Neutrophil (primary cell): ENCODE results near the gene CWC15.
"Not testable (repeated sequence)": the region's sequence is repeated elsewhere in the genome, so short reads cannot be mapped to it uniquely, and the experiment has no call there.

Source experiments
- H3K27ac ChIP-seq: fragments of 200-600 bp; sonication (generic); 2 replicates; pipeline ENCODE4 v1.5.1; 2016; ENCODE audit warnings: mild to moderate bottlenecking, moderate library complexity
- H3K27me3 ChIP-seq: fragments of 200-600 bp; sonication (generic); 2 replicates; pipeline ENCODE4 v1.6.0; 2016; ENCODE audit warnings: mild to moderate bottlenecking
- H3K36me3 ChIP-seq: fragments of 200-600 bp; sonication (generic); 2 replicates; pipeline ENCODE4 v1.5.1; 2017
- H3K4me1 ChIP-seq, 2 experiments: fragments of 200-600 bp in 1 of 2; sonication (generic) in 1 of 2; 1 replicate in 1 of 2; 2 replicates in 1 of 2; pipeline versions ENCODE4 v1.5.1 to v1.6.1; 2013 to 2016; ENCODE audit warnings: low read depth in 1 of 2, low read length in 1 of 2, mild to moderate bottlenecking in 1 of 2, moderate library complexity in 1 of 2; ENCODE audit not compliant: control insufficient read depth in 1 of 2, insufficient read depth in 1 of 2
- H3K4me3 ChIP-seq, 2 experiments: fragments of 200-600 bp in 1 of 2; sonication (generic) in 1 of 2; 1 replicate in 1 of 2; 2 replicates in 1 of 2; pipeline ENCODE4 v1.5.1; 2013 to 2016; ENCODE audit warnings: low read depth in 1 of 2, low read length in 1 of 2, mild to moderate bottlenecking in 1 of 2, moderate library complexity in 1 of 2
- H3K9me3 ChIP-seq: fragments of 200-600 bp; sonication (generic); 2 replicates; pipeline ENCODE4 v1.5.1; 2016
- TF ChIP-seq, protein P1 (sequence below): fragments of 200-600 bp; sonication (generic); IDR thresholded peaks from 2 replicates; pipeline ENCODE4 v1.5.1; 2016; ENCODE audit warnings: antibody characterized with exemption

Gene CWC15

DNA sequence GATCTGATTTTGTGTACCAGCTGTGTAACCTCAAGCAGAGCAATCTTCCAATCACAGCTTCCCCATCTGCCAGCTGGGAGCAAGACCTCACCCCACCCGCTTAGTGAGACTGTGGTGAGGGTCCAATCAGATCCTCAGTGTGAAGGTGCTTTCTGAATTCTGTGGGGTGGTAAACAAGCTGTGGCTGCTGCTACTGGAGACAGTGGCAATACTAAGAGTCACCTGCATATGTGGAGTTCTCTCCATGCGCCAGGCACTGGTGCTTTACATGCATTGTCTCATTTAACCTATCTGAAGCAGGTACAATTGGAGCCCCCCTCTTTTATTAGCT is 50.4 kb downstream of the CWC15 start:
- Histone ChIP-seq H3K4me1 (no peaks in the 10 kb centered on the region), H3K27ac (no peak overlapping the region), H3K4me3 (no peak overlapping the region), H3K36me3 (no peaks in the 10 kb centered on the region), H3K9me3 (no peaks in the 10 kb centered on the region), H3K27me3 (no peaks in the 10 kb centered on the region)
- TF ChIP-seq, protein P1, sequence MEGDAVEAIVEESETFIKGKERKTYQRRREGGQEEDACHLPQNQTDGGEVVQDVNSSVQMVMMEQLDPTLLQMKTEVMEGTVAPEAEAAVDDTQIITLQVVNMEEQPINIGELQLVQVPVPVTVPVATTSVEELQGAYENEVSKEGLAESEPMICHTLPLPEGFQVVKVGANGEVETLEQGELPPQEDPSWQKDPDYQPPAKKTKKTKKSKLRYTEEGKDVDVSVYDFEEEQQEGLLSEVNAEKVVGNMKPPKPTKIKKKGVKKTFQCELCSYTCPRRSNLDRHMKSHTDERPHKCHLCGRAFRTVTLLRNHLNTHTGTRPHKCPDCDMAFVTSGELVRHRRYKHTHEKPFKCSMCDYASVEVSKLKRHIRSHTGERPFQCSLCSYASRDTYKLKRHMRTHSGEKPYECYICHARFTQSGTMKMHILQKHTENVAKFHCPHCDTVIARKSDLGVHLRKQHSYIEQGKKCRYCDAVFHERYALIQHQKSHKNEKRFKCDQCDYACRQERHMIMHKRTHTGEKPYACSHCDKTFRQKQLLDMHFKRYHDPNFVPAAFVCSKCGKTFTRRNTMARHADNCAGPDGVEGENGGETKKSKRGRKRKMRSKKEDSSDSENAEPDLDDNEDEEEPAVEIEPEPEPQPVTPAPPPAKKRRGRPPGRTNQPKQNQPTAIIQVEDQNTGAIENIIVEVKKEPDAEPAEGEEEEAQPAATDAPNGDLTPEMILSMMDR, result no peak

DNA sequence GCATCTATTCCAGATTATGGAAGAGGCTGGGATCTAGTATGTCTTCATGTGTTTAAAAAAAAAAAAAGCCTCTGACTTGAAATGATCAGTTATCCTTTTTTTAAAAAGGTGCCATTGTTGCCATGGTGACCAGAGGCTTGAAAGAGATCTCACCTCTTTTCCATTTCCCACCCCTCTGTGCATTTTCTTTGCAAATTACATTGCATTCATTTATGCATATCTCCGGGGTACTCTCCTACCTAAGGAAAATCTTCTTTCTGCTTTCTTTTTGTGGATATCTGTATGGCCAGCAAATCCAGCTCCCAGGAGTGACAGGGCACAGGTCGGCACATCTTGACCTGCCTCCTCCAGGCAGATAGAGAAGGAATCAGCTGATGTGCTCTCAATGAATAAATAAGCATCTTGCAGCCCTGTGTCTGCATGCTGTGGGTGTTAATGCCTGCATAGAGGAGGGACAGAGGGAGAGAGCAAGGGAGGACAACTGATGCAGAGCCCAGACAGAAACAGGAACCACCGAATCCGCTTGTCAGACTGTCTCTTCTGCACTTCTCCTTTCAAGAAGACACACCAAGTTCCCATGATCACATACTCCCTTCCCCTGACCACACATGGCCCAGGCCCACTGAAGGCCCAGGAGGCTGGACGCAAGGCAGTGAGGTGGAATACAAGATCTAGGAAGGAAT is 50.9 kb downstream of the CWC15 start:
- Histone ChIP-seq H3K27ac (no peak overlapping the region), H3K4me1 (no peaks in the 10 kb centered on the region), H3K9me3 (no peaks in the 10 kb centered on the region), H3K4me3 (no peak overlapping the region), H3K36me3 (no peaks in the 10 kb centered on the region), H3K27me3 (no peaks in the 10 kb centered on the region)
- TF ChIP-seq, protein P1, result no peak

DNA sequence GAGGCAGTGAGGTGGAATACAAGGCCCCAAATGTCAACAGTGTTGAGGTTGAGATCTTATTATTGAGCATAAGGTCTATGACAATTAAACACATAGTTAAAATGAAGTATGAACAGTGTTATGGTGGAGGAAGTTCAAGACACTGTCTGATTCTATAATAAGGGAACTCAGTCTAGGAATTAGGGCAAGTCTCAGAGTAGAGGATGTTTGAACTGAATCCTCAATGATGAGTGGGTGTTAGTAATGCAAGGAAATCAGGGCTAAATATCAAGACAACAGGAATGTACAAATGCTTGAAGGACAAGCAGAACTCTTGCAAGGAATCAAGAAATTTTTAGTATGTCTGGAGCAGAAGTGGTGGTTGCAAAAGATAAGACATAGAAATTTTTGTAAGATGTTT is 53.0 kb downstream of the CWC15 start:
- TF ChIP-seq, protein P1, result no peak
- no peak overlapping the region for H3K27ac ChIP-seq
- H3K4me3 ChIP-seq, result no peak overlapping the region
- no peaks in the 10 kb centered on the region for H3K27me3 ChIP-seq
- no peaks in the 10 kb centered on the region for H3K4me1 ChIP-seq
- no peaks in the 10 kb centered on the region for H3K9me3 ChIP-seq
- no peaks in the 10 kb centered on the region for H3K36me3 ChIP-seq

DNA sequence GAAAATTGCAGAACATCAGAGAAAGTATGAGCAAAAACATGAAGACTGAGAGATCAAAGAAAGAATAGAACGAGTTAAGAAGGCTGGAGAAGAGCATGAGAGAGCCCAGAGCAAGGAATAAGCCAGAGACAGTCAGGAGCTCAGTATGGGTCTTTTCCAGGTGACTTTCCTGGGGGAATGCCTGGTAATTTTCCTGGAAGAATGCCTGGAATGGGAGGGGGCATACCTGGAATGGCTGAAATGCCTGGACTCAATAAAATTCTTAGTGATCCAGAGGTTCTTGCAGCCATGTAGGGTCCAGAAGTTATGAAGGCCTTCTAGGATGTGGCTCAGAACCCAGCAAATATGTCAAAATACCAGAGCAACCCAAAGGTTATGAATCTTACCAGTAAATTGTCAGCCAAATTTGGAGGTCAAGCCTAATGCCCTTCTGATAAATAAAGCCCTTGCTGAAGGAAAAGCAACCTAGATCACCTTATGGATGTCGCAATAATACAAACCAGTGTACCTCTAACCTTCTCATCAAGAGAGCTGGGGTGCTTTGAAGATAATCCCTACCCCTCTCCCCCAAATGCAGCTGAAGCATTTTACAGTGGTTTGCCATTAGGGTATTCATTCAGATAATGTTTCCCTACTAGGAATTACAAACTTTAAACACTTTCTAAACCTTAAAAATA is 59.5 kb downstream of the CWC15 start:
- H3K9me3 ChIP-seq, H3K27me3 ChIP-seq, H3K4me3 ChIP-seq, H3K36me3 ChIP-seq, H3K4me1 ChIP-seq, H3K27ac ChIP-seq: not testable (repeated sequence)

DNA sequence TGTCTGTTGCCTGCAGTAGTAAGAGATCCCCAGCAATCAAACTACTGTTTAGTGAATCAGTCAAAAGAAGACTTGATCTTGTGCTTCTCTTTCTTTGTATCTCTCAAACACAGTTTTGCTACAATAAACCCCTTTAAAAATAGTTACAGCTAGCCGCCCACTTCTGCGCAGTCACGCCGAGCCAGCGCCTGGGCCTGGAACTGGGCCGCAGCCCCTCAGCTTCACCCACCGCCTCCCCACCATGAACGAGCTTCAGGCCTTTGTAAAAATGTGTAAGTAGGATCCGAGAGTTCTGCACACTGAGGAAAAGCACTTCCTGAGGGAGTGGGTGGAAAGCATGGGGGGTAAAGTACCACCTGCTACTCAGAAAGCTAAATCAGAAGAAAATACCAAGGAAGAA is 60.5 kb downstream of the CWC15 start:
- TF ChIP-seq, protein P1, result no peak
- H3K27ac ChIP-seq, result no peak overlapping the region
- H3K4me1 ChIP-seq, result no peaks in the 10 kb centered on the region

More for the DNA sequence above, 60.5 kb downstream of the CWC15 start:
- Histone ChIP-seq H3K36me3 (no peaks in the 10 kb centered on the region), H3K9me3 (no peaks in the 10 kb centered on the region), H3K27me3 (no peaks in the 10 kb centered on the region), H3K4me3 (no peak overlapping the region)
